VCaP (cell line): ENCODE measurements around the gene DPH6.

Experiments
- H3K27ac ChIP-seq: fragments of 450-650 bp; 2 replicates; pipeline ENCODE4 v1.5.1; 2017
- CTCF ChIP-seq: fragments of 450-650 bp; conservative IDR thresholded peaks from 2 replicates; pipeline ENCODE4 v1.5.1; 2017; ENCODE audit warnings: mild to moderate bottlenecking, moderate library complexity

Gene DPH6

GRCh38 chr15:35522061-35522460, 23.9 kb downstream of the DPH6 start:
- no peak overlapping the region for H3K27ac ChIP-seq
- no peak for TF ChIP-seq CTCF

GRCh38 chr15:35519541-35520149, 26.3 kb downstream of the DPH6 start:
- TF ChIP-seq CTCF, result peak; percentile 73
- no peak overlapping the region for H3K27ac ChIP-seq

GRCh38 chr15:35519052-35519451, 26.9 kb downstream of the DPH6 start:
- TF ChIP-seq CTCF, result no peak
- no peak overlapping the region for H3K27ac ChIP-seq

DNA sequence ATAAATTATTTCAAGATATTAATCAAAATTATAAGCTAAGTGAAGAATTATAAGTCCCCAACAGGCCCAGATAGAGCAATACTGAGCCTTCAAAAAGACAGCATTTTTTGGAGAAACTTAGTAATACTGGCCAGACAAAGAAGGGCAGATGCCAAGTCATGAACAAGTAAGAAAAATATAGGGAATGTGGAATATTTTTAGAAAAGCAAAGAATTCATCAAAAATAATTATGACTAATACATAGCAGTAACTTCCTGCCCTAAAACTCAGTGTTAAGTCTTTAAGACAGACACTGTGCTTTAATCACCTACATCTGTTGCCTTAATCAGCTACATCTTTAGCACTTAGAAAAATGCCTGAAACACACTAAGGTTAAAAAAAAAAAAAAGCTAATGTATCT, 31.2 kb downstream of the DPH6 start:
- no peak for TF ChIP-seq CTCF
- H3K27ac ChIP-seq, result no peak overlapping the region

- H3K27ac ChIP-seq, result no peak overlapping the region
- TF ChIP-seq CTCF, result no peak
These were observed 37.9 kb downstream of the DPH6 start for GRCh38 chr15:35507932-35508638.

- no peak for TF ChIP-seq CTCF
- H3K27ac ChIP-seq, result no peak overlapping the region
These were observed 39.6 kb downstream of the DPH6 start for GRCh38 chr15:35506272-35506870.

GRCh38 chr15:35505809-35506208, 40.2 kb downstream of the DPH6 start:
- no peak overlapping the region for H3K27ac ChIP-seq
- no peak for TF ChIP-seq CTCF
